Osteoblast (primary cell): ENCODE measurements around the gene ZBTB8A. TPM values are rescaled to one million over a fixed set of nuclear protein-coding genes. Genes with fewer than 3 reads are reported as not detected.
"Not testable (repeated sequence)": the region's sequence is repeated elsewhere in the genome, so short reads cannot be mapped to it uniquely, and the experiment has no call there.

ENCODE experiments used
- DNase-seq: peaks from one replicate; pipeline ENCODE4 v3.0.0; 2011; ENCODE audit warnings: low spot score, mixed read lengths; ENCODE audit not compliant: insufficient read length; ENCODE audit errors: missing footprints
- H2AFZ ChIP-seq: 2 replicates; pipeline ENCODE4 v1.6.0; 2011; ENCODE audit warnings: mild to moderate bottlenecking, low read length
- H3K27ac ChIP-seq: 2 replicates; pipeline ENCODE4 v1.5.1; 2011; ENCODE audit warnings: mild to moderate bottlenecking, low read depth, low read length, moderate library complexity
- H3K27me3 ChIP-seq: 2 replicates; pipeline ENCODE4 v1.6.0; 2012; ENCODE audit warnings: mild to moderate bottlenecking, control low read depth, inconsistent platforms, low read length, moderate library complexity; ENCODE audit not compliant: insufficient read depth
- H3K36me3 ChIP-seq: 2 replicates; pipeline ENCODE4 v1.5.1; 2011; ENCODE audit warnings: mild to moderate bottlenecking, low read length, control low read depth, moderate library complexity; ENCODE audit not compliant: insufficient read depth
- H3K4me1 ChIP-seq: 2 replicates; pipeline ENCODE4 v1.5.1; 2011; ENCODE audit warnings: mild to moderate bottlenecking, low read length, control low read depth, moderate library complexity; ENCODE audit not compliant: insufficient read depth
- H3K4me2 ChIP-seq: 2 replicates; pipeline ENCODE4 v1.6.0; 2011; ENCODE audit warnings: mild to moderate bottlenecking, low read length; ENCODE audit not compliant: insufficient read depth
- H3K4me3 ChIP-seq: fragments of 200-600 bp; sonication (generic); 3 replicates; pipeline ENCODE4 v1.5.1; 2012; ENCODE audit warnings: mild to moderate bottlenecking, low read length, inconsistent platforms; ENCODE audit not compliant: insufficient read depth
- H3K79me2 ChIP-seq: 2 replicates; pipeline ENCODE4 v1.6.0; 2012; ENCODE audit warnings: mild to moderate bottlenecking, low read length, control low read depth, inconsistent platforms; ENCODE audit not compliant: insufficient read depth
- H3K9me3 ChIP-seq: 2 replicates; pipeline ENCODE4 v1.5.1; 2011; ENCODE audit warnings: low read depth, low read length, control low read depth
- H4K20me1 ChIP-seq: 2 replicates; pipeline ENCODE4 v1.6.0; 2012; ENCODE audit warnings: mild to moderate bottlenecking, low read length, control low read depth; ENCODE audit not compliant: insufficient read depth
- total RNA-seq: library from RNA; depleted of rRNA; stranded (reverse); fragments of >200 nt; gene quantifications from 2 replicates; pipeline ENCODE4 v1.2.3, GENCODE V29; 2012
- TF ChIP-seq, protein P1 (sequence below): IDR thresholded peaks from 2 replicates; pipeline ENCODE4 v1.5.1; 2011; ENCODE audit warnings: mild to moderate bottlenecking, low read depth, low read length, moderate library complexity; ENCODE audit errors: extremely low read depth

Gene ZBTB8A
- total RNA-seq, 1 donor, result 9.8 TPM

- Histone ChIP-seq H3K4me2 (no peak overlapping the region), H4K20me1 (no peaks in the 10 kb centered on the region), H3K27ac (no peak overlapping the region), H3K79me2 (no peaks in the 10 kb centered on the region), H3K9me3 (no peaks in the 10 kb centered on the region), H3K27me3 (no peaks in the 10 kb centered on the region), H3K36me3 (peaks cover 9% of the 10 kb centered on the region), H3K4me3 (no peak overlapping the region), H3K4me1 (no peaks in the 10 kb centered on the region), H2AFZ (no peak overlapping the region)
- DNase-seq, result no peak
- TF ChIP-seq, protein P1, sequence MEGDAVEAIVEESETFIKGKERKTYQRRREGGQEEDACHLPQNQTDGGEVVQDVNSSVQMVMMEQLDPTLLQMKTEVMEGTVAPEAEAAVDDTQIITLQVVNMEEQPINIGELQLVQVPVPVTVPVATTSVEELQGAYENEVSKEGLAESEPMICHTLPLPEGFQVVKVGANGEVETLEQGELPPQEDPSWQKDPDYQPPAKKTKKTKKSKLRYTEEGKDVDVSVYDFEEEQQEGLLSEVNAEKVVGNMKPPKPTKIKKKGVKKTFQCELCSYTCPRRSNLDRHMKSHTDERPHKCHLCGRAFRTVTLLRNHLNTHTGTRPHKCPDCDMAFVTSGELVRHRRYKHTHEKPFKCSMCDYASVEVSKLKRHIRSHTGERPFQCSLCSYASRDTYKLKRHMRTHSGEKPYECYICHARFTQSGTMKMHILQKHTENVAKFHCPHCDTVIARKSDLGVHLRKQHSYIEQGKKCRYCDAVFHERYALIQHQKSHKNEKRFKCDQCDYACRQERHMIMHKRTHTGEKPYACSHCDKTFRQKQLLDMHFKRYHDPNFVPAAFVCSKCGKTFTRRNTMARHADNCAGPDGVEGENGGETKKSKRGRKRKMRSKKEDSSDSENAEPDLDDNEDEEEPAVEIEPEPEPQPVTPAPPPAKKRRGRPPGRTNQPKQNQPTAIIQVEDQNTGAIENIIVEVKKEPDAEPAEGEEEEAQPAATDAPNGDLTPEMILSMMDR, result no peak
Observed at GRCh38 chr1:32626176-32626575, 86.9 kb downstream of the ZBTB8A start.

DNA sequence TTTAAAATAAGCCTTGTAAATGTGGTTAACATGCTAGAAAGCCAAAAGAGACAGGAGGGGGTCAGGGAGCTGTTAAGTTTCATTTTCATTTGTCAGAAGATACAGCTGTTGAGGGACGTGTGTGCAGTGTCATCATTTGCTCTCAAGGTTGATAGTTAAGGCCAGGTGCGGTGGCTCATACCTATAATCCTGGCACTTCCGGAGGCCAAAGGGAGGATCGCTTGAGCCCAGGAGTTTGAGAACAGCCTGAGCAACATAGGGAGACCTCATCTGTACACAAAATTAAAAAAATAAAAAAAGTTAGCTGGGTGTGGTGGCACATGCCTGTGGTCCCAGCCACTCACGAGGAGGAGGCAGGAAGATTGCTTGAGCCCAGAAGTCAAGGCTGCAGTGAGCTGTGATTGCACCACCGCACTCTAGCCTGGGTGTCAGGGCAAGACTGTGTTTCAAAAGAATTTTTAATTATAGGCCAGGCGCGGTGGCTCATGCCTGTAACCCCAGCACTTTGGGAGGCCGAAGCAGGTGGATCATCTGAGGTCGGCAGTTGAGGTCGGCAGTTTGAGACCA is 88.5 kb downstream of the ZBTB8A start:
- DNase-seq, result no peak
- H3K4me1 ChIP-seq, result no peaks in the 10 kb centered on the region
- TF ChIP-seq, protein P1, result no peak
- H2AFZ ChIP-seq, result no peak overlapping the region
- H3K9me3 ChIP-seq, result no peaks in the 10 kb centered on the region
- no peak overlapping the region for H3K4me3 ChIP-seq
- no peaks in the 10 kb centered on the region for H4K20me1 ChIP-seq
- H3K27ac ChIP-seq, result no peak overlapping the region
- peaks cover 13% of the 10 kb centered on the region for H3K36me3 ChIP-seq
- H3K79me2 ChIP-seq, result no peaks in the 10 kb centered on the region
- no peak overlapping the region for H3K4me2 ChIP-seq
- H3K27me3 ChIP-seq, result no peaks in the 10 kb centered on the region

GRCh38 chr1:32630173-32630572 is 90.9 kb downstream of the ZBTB8A start:
- not testable (repeated sequence) for H4K20me1 ChIP-seq, H3K79me2 ChIP-seq, H3K4me3 ChIP-seq, H3K27ac ChIP-seq, DNase-seq, H3K4me2 ChIP-seq, H3K9me3 ChIP-seq, H2AFZ ChIP-seq, H3K4me1 ChIP-seq, H3K27me3 ChIP-seq
- H3K36me3 ChIP-seq, result peaks cover 16% of the 10 kb centered on the region

- H2AFZ ChIP-seq, result no peak overlapping the region
Observed at GRCh38 chr1:32632829-32633228, 93.6 kb downstream of the ZBTB8A start.

More at GRCh38 chr1:32632829-32633228, 93.6 kb downstream of the ZBTB8A start:
- H4K20me1 ChIP-seq, result no peaks in the 10 kb centered on the region
- H3K4me3 ChIP-seq, result no peak overlapping the region
- peaks cover 16% of the 10 kb centered on the region for H3K36me3 ChIP-seq
- no peak overlapping the region for H3K27ac ChIP-seq
- DNase-seq, result no peak
- H3K4me1 ChIP-seq, result no peaks in the 10 kb centered on the region
- no peak overlapping the region for H3K4me2 ChIP-seq
- TF ChIP-seq, protein P1, result no peak
- no peaks in the 10 kb centered on the region for H3K9me3 ChIP-seq
- H3K79me2 ChIP-seq, result peaks cover 26% of the 10 kb centered on the region
- no peaks in the 10 kb centered on the region for H3K27me3 ChIP-seq
